NCI-H2227 (cell line): ENCODE data around the gene DIP2A.

ENCODE experiments used
- DNase-seq: peaks from one replicate; lab custom pipeline; 2025; ENCODE audit not compliant: unreplicated experiment; lab: John Stamatoyannopoulos, UW

DIP2A gene, protein sequence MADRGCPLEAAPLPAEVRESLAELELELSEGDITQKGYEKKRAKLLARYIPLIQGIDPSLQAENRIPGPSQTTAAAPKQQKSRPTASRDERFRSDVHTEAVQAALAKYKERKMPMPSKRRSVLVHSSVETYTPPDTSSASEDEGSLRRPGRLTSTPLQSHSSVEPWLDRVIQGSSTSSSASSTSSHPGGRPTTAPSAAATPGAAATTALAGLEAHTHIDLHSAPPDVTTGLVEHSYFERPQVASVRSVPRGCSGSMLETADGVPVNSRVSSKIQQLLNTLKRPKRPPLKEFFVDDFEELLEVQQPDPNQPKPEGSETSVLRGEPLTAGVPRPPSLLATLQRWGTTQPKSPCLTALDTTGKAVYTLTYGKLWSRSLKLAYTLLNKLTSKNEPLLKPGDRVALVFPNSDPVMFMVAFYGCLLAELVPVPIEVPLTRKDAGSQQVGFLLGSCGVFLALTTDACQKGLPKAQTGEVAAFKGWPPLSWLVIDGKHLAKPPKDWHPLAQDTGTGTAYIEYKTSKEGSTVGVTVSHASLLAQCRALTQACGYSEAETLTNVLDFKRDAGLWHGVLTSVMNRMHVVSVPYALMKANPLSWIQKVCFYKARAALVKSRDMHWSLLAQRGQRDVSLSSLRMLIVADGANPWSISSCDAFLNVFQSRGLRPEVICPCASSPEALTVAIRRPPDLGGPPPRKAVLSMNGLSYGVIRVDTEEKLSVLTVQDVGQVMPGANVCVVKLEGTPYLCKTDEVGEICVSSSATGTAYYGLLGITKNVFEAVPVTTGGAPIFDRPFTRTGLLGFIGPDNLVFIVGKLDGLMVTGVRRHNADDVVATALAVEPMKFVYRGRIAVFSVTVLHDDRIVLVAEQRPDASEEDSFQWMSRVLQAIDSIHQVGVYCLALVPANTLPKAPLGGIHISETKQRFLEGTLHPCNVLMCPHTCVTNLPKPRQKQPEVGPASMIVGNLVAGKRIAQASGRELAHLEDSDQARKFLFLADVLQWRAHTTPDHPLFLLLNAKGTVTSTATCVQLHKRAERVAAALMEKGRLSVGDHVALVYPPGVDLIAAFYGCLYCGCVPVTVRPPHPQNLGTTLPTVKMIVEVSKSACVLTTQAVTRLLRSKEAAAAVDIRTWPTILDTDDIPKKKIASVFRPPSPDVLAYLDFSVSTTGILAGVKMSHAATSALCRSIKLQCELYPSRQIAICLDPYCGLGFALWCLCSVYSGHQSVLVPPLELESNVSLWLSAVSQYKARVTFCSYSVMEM (N-terminal part only)

DNA sequence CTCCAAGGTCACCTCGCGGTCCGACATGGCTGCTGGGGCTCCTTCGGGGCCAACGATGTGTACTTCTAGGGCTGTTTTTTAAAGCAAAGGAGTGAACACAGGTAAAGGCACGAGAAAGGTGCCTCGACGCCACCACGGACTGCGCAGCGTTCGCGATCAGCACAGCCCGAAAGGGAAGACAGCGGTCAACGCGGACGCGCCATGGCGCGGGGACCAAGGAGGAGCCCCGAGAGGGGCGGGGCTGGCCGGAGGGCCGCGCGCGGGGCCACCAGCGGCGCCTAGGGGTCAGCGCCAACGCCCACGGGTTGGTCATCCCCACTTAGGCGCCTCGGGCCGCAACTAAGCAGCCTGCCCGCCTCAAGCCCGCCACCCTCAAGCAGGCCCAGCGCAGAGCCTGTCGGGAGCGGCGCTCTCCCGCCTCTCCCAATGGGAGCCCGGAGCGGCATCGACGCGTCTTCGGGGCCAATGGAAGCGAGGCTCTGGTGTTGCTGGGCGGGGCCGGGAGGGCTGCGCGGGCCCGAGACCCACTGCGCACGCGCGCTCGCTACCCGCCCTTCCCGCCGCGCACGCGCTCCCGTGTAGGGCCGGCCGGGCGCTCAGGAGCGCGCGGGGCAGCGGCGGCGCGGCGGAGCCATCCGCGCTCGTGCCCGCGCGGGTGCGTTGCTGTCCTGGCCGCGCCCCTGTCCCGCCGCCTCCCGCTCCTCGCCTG, at the start of gene DIP2A:
Gene DIP2A (plus strand): TSS at position 577 of the 709 bp plus-strand sequence. CDS start 241 bp downstream, outside the sequence.
- DNase-seq: peak; percentile 99

DNA sequence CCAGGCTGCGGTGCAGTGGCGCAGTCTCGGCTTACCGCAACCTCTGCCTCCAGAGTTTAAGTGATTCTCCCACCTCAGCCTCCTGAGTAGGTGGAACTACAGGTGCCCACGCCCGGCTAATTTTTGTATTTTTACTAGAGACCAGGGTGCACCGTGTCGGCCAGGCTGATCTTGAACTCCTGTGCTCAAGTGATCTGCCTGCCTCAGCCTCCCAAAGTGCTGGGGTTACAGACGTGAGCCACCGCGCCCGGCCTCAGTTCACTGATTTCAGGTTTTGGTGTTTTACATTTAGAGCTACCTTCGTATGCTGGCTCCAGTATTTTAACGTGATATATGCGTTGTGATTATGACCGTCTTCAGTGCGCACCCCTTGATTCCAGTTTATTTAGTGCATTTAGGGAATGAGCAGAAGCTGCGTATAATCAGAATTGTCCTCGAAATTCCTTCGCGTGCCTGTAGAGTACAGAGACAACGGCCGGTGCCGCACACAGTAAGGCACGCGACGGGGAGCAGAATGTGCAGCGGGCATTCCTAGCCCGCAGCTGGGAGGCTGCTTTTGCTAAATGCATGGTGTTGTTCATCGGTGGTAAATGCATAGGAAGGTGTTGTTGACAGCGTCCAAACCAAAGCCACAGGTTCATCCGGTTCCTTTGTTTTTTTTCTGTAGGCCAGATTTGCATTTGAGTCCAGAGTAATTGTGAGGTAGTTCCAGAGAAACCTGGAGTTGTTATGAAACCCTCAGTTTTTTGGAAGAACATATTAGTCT, 48.9 kb upstream of the DIP2A start:
- no peak for DNase-seq

DNA sequence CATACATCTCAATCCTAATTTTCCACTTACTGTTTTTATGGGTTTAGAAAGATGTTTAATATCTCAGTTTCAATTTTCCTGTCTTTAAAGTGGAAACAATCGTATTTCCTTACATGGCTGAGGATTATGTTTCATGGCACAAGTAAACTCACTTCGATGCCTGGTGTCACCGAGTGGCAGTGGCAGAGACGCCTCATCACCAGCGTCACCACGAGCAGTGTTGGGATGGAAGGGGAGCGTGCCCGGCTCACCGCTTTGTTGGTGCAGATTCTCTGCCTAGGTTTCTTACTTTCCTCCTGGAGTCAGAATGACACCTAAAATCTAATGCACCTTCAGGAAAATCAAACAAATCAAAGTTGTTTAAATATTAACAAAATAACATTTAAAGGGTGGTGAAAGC, 48.2 kb upstream of the DIP2A start:
- no peak for DNase-seq

DNA sequence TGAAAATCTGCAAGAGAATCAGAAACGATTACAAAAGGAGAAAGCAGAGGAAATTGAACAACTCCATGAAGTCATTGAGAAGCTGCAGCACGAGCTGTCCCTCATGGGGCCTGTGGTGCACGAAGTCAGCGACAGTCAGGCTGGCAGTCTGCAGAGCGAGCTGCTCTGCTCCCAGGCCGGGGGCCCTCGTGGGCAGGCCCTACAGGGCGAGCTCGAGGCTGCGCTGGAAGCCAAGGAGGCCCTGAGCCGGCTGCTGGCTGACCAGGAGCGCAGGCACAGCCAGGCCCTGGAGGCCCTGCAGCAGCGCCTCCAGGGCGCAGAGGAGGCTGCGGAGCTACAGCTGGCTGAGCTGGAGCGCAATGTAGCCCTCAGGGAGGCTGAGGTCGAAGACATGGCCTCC, 47.5 kb upstream of the DIP2A start:
- no peak for DNase-seq

DNA sequence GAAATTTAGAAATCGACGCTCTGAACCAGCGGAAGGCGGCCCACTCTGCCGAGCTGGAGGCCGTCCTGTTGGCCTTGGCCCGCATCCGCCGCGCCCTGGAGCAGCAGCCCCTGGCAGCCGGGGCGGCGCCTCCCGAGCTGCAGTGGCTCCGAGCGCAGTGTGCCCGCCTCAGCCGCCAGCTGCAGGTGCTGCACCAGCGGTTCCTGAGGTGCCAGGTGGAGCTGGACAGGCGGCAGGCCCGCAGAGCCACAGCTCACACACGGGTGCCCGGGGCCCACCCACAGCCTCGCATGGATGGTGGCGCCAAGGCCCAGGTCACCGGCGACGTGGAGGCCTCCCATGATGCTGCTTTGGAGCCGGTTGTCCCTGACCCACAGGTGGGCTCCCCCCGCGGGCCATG, 47.0 kb upstream of the DIP2A start:
- no peak for DNase-seq

DNA sequence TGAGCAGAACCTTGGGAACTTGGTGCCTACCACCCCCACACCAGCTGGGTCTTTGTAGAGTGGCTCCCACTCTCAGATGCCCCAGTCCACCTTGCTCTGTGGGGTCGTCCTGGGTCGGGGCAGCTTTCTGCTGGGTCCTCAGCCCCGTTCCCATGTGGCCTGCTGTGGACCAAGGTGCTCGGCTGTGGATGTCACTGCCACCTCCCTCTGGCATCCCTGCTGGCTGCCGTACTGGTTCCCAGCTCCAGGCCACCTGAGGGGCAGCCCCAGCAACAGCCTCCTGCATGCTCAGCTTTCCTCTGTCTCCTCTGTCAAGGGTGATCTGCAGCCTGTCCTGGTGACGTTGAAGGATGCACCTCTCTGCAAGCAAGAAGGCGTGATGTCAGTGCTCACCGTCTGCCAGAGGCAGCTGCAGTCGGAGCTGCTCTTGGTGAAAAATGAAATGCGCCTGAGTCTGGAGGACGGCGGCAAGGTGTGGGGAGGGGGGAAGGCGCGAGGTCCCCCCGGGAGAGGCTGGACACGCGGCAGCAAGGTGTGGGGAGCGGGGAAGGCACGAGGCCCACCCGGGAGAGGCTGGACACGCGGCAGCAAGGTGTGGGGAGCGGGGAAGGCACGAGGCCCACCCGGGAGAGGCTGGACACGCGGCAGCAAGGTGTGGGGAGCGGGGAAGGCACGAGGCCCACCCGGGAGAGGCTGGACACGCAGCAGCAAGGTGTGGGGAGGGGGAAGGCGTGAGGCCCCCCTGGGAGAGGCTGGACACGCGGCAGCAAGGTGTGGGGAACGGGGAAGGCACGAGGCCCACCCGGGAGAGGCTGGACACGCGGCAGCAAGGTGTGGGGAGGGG, 45.9 kb upstream of the DIP2A start:
- DNase-seq: no peak

DNA sequence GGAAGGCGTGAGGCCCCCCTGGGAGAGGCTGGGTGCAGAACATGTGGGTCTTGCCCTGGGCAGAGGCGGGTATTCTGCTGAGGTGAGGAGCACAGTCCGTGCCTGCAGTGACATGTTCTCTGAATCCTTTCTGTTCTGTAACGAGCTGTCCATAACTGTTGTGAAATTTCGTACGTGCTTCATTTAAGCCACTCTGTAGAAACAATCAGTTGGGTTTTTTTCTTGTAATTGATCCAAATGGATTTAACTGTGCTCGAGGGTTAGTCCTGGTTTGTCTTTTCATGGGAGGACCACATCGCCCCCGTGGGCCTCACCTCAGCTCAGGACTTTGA, 45.4 kb upstream of the DIP2A start:
- no peak for DNase-seq

DNA sequence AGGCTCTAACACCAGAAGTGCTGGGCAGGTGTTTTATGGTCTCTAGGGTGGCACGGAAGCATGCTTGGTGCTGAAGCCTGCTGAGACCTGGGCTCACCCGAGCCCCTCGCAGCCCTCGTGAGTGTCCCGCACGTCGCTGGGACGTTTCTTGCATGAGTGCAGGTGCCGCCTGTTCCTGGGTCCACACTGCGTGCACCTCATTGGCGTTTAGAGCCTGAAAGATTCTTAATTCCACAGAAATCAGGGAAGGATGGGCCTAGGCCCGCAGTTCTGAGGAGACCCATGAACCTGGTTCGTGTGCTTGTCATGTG, 43.8 kb upstream of the DIP2A start:
- DNase-seq: no peak

DNA sequence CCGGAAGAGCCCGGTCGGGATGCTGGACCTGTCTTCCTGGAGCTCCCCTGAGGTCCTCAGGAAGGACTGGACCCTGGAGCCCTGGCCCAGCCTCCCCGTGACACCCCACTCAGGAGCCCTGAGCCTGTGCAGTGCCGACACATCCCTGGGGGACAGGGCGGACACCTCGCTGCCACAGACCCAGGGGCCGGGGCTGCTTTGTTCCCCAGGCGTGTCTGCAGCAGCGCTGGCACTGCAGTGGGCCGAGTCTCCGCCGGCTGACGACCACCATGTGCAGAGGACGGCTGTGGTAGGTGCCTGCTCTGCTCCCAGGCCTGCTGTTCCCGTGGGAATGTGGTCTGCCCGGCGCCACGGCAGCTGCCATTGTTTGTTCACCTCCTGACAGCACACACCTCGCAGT, 42.1 kb upstream of the DIP2A start:
- DNase-seq: no peak

DNA sequence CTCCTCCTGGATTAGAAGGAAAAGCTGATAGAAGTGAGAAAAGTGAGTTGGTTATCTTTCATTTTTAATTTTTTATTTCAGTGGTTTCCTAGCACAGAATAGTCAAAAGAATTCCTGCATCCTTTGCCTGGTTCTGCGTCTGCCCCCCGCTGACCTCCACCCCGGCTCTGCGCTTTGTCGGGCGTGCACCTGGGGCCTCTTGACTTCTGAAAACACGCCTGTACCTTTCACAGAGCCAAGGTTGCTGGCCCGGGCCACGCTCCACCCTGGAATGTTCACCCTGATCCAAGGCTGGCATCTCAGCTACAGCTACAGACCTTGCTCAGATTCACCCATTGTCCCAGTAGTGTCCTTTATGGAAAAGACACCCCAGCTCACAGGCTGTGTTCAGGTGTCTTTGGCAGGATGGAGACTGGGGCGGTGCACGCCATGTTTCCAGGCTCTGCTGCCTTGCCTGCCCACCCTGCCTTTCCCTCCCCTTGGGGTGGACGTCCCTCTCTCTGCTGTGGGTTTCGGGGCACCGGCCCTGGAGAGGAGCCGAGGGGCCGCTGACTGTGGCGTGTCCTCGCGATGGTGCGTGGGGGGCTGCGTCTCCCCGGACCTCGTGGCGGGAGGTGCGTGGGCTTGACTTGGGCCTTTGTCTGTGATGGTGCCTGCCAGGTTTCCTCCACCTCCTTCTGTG, 40.3 kb upstream of the DIP2A start:
- DNase-seq: no peak

DNA sequence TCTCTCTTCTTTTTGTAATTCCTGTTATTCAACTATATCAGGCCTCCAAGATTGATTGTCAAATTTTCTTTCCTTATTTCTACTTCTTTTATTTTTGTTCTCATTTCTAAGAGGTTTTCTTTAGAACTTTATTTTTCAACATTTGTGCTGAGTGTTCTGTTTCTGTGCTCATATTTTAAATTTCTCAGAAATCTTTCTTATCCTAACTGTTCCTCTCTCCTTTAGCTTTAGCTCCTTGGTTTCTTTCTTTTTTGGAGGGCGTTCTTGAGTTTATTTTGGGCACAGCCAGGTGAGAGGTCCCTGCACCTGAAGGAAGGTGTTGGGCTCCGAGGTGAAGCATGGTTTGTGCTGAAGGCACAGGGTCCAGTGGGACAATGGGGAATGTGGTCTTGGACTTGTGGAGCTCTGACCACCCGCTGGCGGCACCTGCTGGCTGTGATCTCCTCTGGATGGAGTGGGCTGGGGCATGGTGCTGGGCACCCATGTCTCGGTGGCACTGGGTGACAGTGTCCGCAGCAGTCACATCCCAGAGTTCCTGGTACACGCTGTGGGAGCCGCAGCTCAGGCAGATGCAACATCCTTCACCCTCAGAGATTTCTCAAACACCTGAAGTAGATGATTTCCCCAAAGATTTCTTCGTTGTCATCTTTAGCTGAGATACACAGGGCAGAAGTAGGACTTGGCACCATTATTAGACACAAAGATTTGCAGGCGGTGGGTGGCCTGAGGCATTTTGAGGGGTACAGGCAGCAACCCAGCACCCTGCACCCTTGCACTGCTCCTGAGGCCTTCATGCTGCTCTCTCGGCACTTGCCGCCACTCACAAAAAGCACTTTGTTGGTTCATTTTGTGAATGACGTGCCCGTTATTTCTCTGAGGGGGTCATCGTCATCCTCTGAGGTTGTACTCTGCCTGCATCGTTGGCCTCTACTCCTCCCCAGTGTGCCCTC, 38.2 kb upstream of the DIP2A start:
- DNase-seq: no peak

DNA sequence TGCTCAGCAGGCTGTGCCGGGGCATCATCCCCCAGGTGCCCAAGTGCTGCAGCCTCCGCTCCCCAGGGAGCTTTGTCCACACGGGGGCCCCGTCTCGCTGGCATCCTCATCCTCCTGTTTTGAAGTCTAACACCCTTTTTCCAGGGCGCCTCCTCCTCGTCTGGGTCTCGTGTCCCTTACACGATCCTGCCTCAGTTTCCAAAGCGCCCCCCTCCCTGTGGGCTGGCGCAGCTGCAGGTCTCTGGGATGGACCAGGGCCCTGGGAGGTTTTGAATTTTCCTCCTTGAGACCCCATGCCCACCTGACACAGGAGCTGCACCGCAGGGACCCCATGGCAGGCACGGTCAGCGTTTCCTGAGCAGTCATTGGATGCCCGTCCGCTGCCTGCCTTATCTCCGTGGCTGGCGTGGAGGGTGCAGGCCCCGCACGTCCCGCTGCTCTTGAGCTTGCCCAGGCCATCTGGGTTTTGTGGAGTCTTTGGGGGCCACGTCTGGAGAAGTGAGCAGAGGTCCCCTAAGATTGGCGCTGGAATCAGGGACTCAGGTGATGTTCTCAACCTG, 37.4 kb upstream of the DIP2A start:
- DNase-seq: no peak

DNA sequence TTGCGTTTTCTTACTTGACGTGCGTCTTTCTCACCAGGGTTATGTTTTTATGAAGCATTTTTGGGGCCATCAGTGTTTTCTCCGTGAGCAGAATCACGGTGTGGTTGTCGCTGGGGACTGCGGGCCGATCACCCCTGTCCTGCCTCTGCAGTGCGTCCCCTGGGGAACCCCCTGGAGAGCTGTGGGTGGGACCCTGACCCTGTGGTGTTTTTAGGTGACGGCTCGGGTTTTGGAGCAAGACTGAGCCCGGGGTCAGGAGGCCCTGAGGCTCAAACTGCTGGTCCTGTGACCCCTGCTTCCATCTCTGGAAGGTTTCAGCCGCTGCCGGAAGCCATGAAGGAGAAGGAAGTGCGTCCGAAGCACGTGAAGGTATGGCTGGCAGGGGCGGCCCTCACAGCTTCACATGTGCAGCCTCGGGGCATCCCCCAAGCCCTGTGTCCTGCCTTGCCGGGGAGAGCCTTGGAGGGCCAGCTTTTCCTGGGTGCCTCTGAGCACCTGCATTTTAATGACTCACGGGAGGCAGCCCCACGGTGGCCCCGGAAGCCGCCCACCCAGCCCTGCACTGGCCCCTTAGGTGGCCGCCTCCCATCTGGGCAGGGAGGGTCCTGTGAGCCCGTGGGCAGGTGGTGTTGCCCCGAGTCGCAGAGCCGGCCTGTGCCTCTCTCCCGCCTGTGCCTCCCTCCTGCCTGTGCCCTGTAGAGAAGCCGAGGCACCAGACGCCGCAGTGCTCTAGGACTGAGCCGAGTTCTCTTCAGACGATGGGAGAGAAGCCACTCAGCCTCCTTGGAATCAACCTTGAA, 36.7 kb upstream of the DIP2A start:
- no peak for DNase-seq

DNA sequence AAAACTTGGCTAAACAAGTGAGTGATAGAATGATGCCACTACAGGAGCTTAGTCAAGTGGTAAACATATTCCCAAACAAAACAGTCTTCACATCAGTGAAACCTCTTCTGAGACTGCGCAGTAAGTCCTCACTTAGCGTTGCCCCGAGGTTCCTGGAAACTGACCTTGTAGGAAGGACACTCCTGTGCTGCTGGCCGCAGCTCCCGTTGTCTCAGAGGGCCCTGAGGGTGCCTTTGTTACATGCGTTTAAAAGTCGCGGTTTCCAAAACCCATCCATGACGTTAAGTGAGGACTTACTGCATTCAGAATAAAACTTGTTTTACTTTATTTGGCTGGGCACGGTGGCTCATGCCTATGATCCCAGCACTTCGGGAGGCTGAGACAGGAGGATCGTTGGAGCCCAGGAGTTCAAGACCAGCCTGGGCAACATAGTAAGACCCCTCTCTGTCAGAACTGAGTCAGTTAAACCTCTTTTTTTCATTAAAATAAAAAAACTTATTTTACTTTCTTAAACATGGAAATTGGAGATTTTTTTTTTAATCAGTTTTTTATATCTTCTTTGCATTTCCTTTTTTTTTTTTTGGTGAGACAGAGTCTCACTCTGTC, 36.0 kb upstream of the DIP2A start:
- no peak for DNase-seq

DNA sequence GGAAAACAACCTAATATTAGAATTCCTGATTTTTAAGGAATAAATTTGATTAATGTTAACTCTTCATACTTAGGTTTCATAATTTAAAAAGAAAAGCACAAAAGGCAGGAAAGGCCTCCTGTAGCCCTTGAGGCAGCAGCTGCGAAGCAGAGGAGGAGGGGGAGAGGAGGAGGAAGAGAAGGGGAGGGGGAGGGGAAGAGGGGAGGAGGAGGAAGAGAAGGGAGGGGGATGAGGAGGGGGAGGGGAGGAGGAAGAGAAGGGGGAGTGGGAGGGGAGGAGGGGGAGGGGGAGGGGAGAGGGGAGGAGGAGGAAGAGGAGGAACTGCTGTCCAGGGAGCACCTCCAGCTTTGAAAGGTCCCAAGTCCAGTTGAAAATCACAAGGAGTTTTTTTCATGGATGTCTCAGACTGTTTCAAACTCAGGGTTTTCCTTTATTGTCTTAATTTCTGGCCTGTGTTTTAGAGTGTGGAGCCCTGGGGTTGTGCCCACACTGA, 35.1 kb upstream of the DIP2A start:
- DNase-seq: no peak

DNA sequence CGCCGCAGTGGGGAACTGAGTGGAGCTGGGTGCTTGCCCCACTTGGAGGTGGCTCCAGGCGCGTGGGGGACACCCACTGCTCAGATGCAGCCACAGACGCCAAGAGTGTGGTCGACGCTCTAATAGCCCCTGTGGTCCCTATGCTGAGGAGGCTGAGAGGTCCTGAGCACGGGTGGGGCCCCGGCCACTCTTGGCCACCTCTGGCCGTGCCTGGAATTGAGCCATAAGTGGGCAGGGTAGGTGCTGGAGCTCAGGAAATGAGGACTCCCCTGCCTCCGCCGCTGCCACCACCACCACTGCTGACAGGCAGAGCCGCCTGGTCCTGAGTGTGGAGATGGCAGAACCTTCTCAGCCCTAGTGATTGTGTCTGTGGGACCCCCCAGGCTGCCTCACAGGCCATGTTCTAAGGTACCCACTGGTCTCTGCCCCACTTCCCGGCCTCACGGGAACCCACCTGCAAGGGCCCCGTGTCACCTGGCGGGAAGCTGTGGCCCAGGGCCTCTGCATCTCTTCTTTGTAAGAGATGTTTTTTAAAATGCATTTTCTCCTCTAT, 34.6 kb upstream of the DIP2A start:
- DNase-seq: no peak
